HEK293 (cell line): Measurements from ENCODE around the gene ULBP1.
"Not testable (repeated sequence)": the region's sequence is repeated elsewhere in the genome, so short reads cannot be mapped to it uniquely, and the experiment has no call there.

Experiments used
- CTCF ChIA-PET: fragments of 350-600 bp; formaldehyde crosslinking; extraction: SDS; loops from one replicate; lab custom pipeline; 2021; ENCODE audit warnings: antibody characterized with exemption; lab: Yijun Ruan, JAX
- POLR2A ChIA-PET: fragments of 300-600 bp; formaldehyde crosslinking; extraction: SDS; loops from one replicate; lab custom pipeline; 2020; ENCODE audit warnings: antibody characterized with exemption, inconsistent platforms; lab: Yijun Ruan, JAX
- H3K27ac ChIP-seq: fragments of 200-500 bp; sonication (Bioruptor generic); 2 replicates; pipeline ENCODE4 v1.5.1; 2014; ENCODE audit warnings: low read depth, low read length, control low read depth, inconsistent platforms; ENCODE audit errors: extremely low read depth
- H3K36me3 ChIP-seq, 2 experiments: fragments of 200-500 bp in 1 of 2; sonication (Bioruptor generic) in 1 of 2; 1 replicate in 1 of 2; 2 replicates in 1 of 2; pipeline ENCODE4 v1.5.1; 2014 to 2017; ENCODE audit warnings: inconsistent platforms in 2 of 2, low read length in 2 of 2; ENCODE audit not compliant: control insufficient read depth in 2 of 2, insufficient read depth in 1 of 2
- H3K4me1 ChIP-seq: fragments of 200-500 bp; sonication (Bioruptor generic); 2 replicates; pipeline ENCODE4 v1.5.1; 2014; ENCODE audit warnings: mild to moderate bottlenecking, low read length, inconsistent platforms; ENCODE audit not compliant: control insufficient read depth, insufficient read depth
- H3K4me3 ChIP-seq: 2 replicates; pipeline ENCODE4 v1.5.1; 2011; ENCODE audit warnings: low read depth, mild to moderate bottlenecking, control low read depth, low read length, moderate library complexity
- H3K9me3 ChIP-seq: fragments of 200-500 bp; sonication (Bioruptor generic); 2 replicates; pipeline ENCODE4 v1.5.1; 2014; ENCODE audit warnings: low read depth, low read length, inconsistent platforms; ENCODE audit not compliant: control insufficient read depth, insufficient read depth
- GLI2 ChIP-seq: fragments of 450-650 bp; formaldehyde crosslinking; IDR thresholded peaks from 2 replicates; pipeline ENCODE4; 2017; ENCODE audit warnings: missing biosample characterization, missing genetic modification characterization, low read depth, borderline replicate concordance
- HOXA7 ChIP-seq: sonication (generic); formaldehyde crosslinking; IDR thresholded peaks from 2 replicates; pipeline ENCODE4 v1.8.1; 2022; ENCODE audit warnings: missing genetic modification reagents, borderline replicate concordance
- HOXD13 ChIP-seq: sonication (generic); formaldehyde crosslinking; IDR thresholded peaks from 2 replicates; pipeline ENCODE4 v1.8.0; 2022; ENCODE audit warnings: missing genetic modification reagents, borderline replicate concordance
- IKZF3 ChIP-seq: fragments of 450-650 bp; IDR thresholded peaks from 2 replicates; pipeline ENCODE4 v1.5.0; 2018; ENCODE audit warnings: missing biosample characterization, mild to moderate bottlenecking, missing genetic modification characterization, moderate library complexity
- KLF17 ChIP-seq: fragments of 450-650 bp; formaldehyde crosslinking; IDR thresholded peaks from 2 replicates; pipeline ENCODE4 v1.5.1; 2016; ENCODE audit warnings: missing biosample characterization, missing genetic modification characterization
- KLF7 ChIP-seq: fragments of 450-650 bp; formaldehyde crosslinking; IDR thresholded peaks from 2 replicates; pipeline ENCODE4 v1.5.1; 2016; ENCODE audit warnings: missing biosample characterization, missing genetic modification characterization, borderline replicate concordance
- KLF9 ChIP-seq: fragments of 450-650 bp; formaldehyde crosslinking; IDR thresholded peaks from 2 replicates; pipeline ENCODE4 v1.5.1; 2016; ENCODE audit warnings: missing biosample characterization, missing genetic modification characterization, low read depth
- MEIS1 ChIP-seq: sonication (generic); formaldehyde crosslinking; IDR thresholded peaks from 2 replicates; pipeline ENCODE4 v1.8.1; 2022; ENCODE audit warnings: missing genetic modification reagents, mild to moderate bottlenecking, borderline replicate concordance
- PRDM10 ChIP-seq: fragments of 450-650 bp; formaldehyde crosslinking; IDR thresholded peaks from 2 replicates; pipeline ENCODE4 v1.5.1; 2016; ENCODE audit warnings: missing biosample characterization, missing genetic modification characterization
- SCRT1 ChIP-seq: fragments of 450-650 bp; formaldehyde crosslinking; IDR thresholded peaks from 2 replicates; pipeline ENCODE4 v1.5.1; 2016; ENCODE audit warnings: missing biosample characterization, missing genetic modification characterization, borderline replicate concordance
- SP7 ChIP-seq: fragments of 450-650 bp; formaldehyde crosslinking; IDR thresholded peaks from 2 replicates; pipeline ENCODE4 v1.5.1; 2016; ENCODE audit warnings: missing biosample characterization, missing genetic modification characterization
- WT1 ChIP-seq: fragments of 450-650 bp; formaldehyde crosslinking; IDR thresholded peaks from 2 replicates; pipeline ENCODE4 v1.5.1; 2016; ENCODE audit warnings: missing biosample characterization, missing genetic modification characterization
- ZBTB1 ChIP-seq: fragments of 450-650 bp; formaldehyde crosslinking; IDR thresholded peaks from 2 replicates; pipeline ENCODE4 v1.5.1; 2016; ENCODE audit warnings: missing biosample characterization, missing genetic modification characterization
- ZBTB26 ChIP-seq: fragments of 450-650 bp; formaldehyde crosslinking; optimal IDR thresholded peaks from 2 replicates; pipeline ENCODE3; 2016; ENCODE audit warnings: missing biosample characterization, mild to moderate bottlenecking, missing genetic modification characterization
- ZBTB8A ChIP-seq: fragments of 450-650 bp; formaldehyde crosslinking; IDR thresholded peaks from 2 replicates; pipeline ENCODE4 v1.5.1; 2016; ENCODE audit warnings: missing biosample characterization, missing genetic modification characterization
- ZNF112 ChIP-seq: fragments of 450-650 bp; formaldehyde crosslinking; IDR thresholded peaks from 2 replicates; pipeline ENCODE4 v1.5.0; 2017; ENCODE audit warnings: missing biosample characterization, missing genetic modification characterization
- ZNF132 ChIP-seq: fragments of 450-650 bp; formaldehyde crosslinking; IDR thresholded peaks from 2 replicates; pipeline ENCODE4 v1.5.1; 2017; ENCODE audit warnings: missing biosample characterization, missing genetic modification characterization, borderline replicate concordance
- ZNF138 ChIP-seq: fragments of 450-650 bp; formaldehyde crosslinking; IDR thresholded peaks from 2 replicates; pipeline ENCODE4 v1.5.1; 2016; ENCODE audit warnings: missing biosample characterization, missing genetic modification characterization, borderline replicate concordance
- ZNF146 ChIP-seq: fragments of 450-650 bp; formaldehyde crosslinking; IDR thresholded peaks from 2 replicates; pipeline ENCODE4 v1.5.1; 2016; ENCODE audit warnings: missing biosample characterization, missing genetic modification characterization
- ZNF157 ChIP-seq: fragments of 450-650 bp; formaldehyde crosslinking; IDR thresholded peaks from 2 replicates; pipeline ENCODE4 v1.5.1; 2016; ENCODE audit warnings: missing biosample characterization, missing genetic modification characterization
- ZNF174 ChIP-seq: fragments of 450-650 bp; formaldehyde crosslinking; IDR thresholded peaks from 2 replicates; pipeline ENCODE4 v1.5.0; 2017; ENCODE audit warnings: missing biosample characterization, mild to moderate bottlenecking, missing genetic modification characterization
- ZNF2 ChIP-seq: fragments of 450-650 bp; formaldehyde crosslinking; IDR thresholded peaks from 2 replicates; pipeline ENCODE4 v1.5.1; 2016; ENCODE audit warnings: missing biosample characterization, missing genetic modification characterization
- ZNF302 ChIP-seq: fragments of 450-650 bp; formaldehyde crosslinking; IDR thresholded peaks from 2 replicates; pipeline ENCODE4 v1.5.1; 2016; ENCODE audit warnings: missing biosample characterization, missing genetic modification characterization, low read depth
- ZNF350 ChIP-seq: fragments of 450-650 bp; formaldehyde crosslinking; IDR thresholded peaks from 2 replicates; pipeline ENCODE4 v1.5.0; 2017; ENCODE audit warnings: missing biosample characterization, mild to moderate bottlenecking, missing genetic modification characterization
- ZNF366 ChIP-seq: fragments of 450-650 bp; formaldehyde crosslinking; conservative IDR thresholded peaks from 2 replicates; pipeline ENCODE4 v1.5.1; 2016; ENCODE audit warnings: missing biosample characterization, missing genetic modification characterization
- ZNF398 ChIP-seq: fragments of 450-650 bp; formaldehyde crosslinking; IDR thresholded peaks from 2 replicates; pipeline ENCODE4 v1.5.1; 2017; ENCODE audit warnings: missing biosample characterization, missing genetic modification characterization
- ZNF501 ChIP-seq: fragments of 450-650 bp; formaldehyde crosslinking; IDR thresholded peaks from 2 replicates; pipeline ENCODE4 v1.5.1; 2016; ENCODE audit warnings: missing biosample characterization, missing genetic modification characterization
- ZNF530 ChIP-seq: fragments of 450-650 bp; formaldehyde crosslinking; IDR thresholded peaks from 2 replicates; pipeline ENCODE4 v1.5.1; 2016; ENCODE audit warnings: low read depth, missing biosample characterization, missing genetic modification characterization
- ZNF560 ChIP-seq: fragments of 450-650 bp; formaldehyde crosslinking; IDR thresholded peaks from 2 replicates; pipeline ENCODE4 v1.5.1; 2017; ENCODE audit warnings: missing biosample characterization, missing genetic modification characterization, borderline replicate concordance
- ZNF580 ChIP-seq: fragments of 450-650 bp; formaldehyde crosslinking; IDR thresholded peaks from 2 replicates; pipeline ENCODE4 v1.5.1; 2016; ENCODE audit warnings: missing biosample characterization, missing genetic modification characterization
- ZNF654 ChIP-seq: fragments of 450-650 bp; formaldehyde crosslinking; IDR thresholded peaks from 2 replicates; pipeline ENCODE4 v1.5.1; 2016; ENCODE audit warnings: low read depth, missing biosample characterization, missing genetic modification characterization
- ZSCAN30 ChIP-seq: fragments of 450-650 bp; IDR thresholded peaks from 2 replicates; pipeline ENCODE4 v1.5.1; 2018; ENCODE audit warnings: missing biosample characterization, mild to moderate bottlenecking, missing genetic modification characterization, moderate library complexity

Gene ULBP1

GRCh38 chr6:149925974-149926777, 37.6 kb upstream of the ULBP1 start (continued):
- TF ChIP-seq ZNF366 (tag by site-specific recombination) (no peak; the same call in 1 of the 2 replicates), KLF17 (tag by site-specific recombination) (peak; percentile 22; the same call in 1 of the 2 replicates), ZNF580 (tag by site-specific recombination) (no peak), ZNF654 (peak; percentile 97), ZNF146 (tag by site-specific recombination) (peak; percentile 73), ZNF157 (tag by site-specific recombination) (no peak), KLF7 (no peak), ZNF398 (tag by site-specific recombination) (0 out of 2 replicates have a peak, but pooled peaks have one; percentile 24), ZNF560 (tag by site-specific recombination) (no peak), ZNF174 (no peak), IKZF3 (no peak), ZNF2 (tag by site-specific recombination) (peak; percentile 65; the same call in 1 of the 2 replicates), ZNF350 (tag by site-specific recombination) (no peak), ZBTB8A (tag by site-specific recombination) (peak; percentile 71), SCRT1 (tag by site-specific recombination) (no peak), ZNF138 (tag by site-specific recombination) (no peak), PRDM10 (tag by site-specific recombination) (peak; percentile 90), ZSCAN30 (peak; percentile 88), KLF9 (tag by site-specific recombination) (peak; percentile 71), GLI2 (tag by site-specific recombination) (no peak), ZNF302 (tag by site-specific recombination) (no peak), WT1 (no peak), ZNF501 (tag by site-specific recombination) (peak; percentile 38; the same call in 1 of the 2 replicates), ZNF132 (tag by site-specific recombination) (no peak), HOXA7 (no peak), ZNF112 (tag by site-specific recombination) (no peak), MEIS1 (CRISPR knock-in tag) (no peak), ZBTB1 (no peak), HOXD13 (CRISPR knock-in tag) (no peak), ZBTB26 (tag by site-specific recombination) (peak; percentile 28), SP7 (tag by site-specific recombination) (peak; percentile 54; the same call in 1 of the 2 replicates), ZNF530 (tag by site-specific recombination) (no peak)

- H3K27ac ChIP-seq, H3K36me3 ChIP-seq, H3K9me3 ChIP-seq, POLR2A ChIA-PET, H3K4me3 ChIP-seq, H3K4me1 ChIP-seq: not testable (repeated sequence)
- CTCF ChIA-PET, result interaction anchor here (0.8 to 1.3 kb wide), 7 partner anchors 57 to 428 kb away, joined by 3 to 15 read pairs (median 4); no protein-coding TSS in a partner anchor
Measured at GRCh38 chr6:149927025-149927424, 36.7 kb upstream of the ULBP1 start.
